CD4-positive, alpha-beta T cell treated with Interleukin-15 for 4 hours (primary cell): ENCODE results near the gene UBLCP1.

Experiments
- DNase-seq: peaks from one replicate; pipeline ENCODE4 v3.0.0-alpha.2; 2020; ENCODE audit warnings: low spot score

The UBLCP1 gene

DNA sequence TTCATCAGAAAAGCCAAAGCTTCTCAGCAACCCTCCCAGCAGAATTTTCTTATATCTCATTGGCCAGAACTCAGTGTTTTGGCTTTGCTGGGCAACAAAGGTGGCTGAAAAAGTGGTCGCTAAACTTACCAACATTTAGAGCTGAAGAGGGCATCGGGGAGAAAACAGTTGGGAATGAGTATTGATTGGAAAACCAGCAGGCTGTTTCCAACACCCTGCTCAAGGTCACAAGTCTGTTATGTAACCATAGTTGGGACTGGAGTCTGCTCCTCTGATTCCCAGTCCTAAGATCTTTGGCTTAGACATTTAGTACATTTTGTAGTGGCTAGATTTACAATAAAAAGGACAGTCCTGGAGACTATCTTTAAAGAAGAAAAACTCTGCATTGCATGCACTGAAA is 50.1 kb downstream of the UBLCP1 start:
- no peak for DNase-seq

DNA sequence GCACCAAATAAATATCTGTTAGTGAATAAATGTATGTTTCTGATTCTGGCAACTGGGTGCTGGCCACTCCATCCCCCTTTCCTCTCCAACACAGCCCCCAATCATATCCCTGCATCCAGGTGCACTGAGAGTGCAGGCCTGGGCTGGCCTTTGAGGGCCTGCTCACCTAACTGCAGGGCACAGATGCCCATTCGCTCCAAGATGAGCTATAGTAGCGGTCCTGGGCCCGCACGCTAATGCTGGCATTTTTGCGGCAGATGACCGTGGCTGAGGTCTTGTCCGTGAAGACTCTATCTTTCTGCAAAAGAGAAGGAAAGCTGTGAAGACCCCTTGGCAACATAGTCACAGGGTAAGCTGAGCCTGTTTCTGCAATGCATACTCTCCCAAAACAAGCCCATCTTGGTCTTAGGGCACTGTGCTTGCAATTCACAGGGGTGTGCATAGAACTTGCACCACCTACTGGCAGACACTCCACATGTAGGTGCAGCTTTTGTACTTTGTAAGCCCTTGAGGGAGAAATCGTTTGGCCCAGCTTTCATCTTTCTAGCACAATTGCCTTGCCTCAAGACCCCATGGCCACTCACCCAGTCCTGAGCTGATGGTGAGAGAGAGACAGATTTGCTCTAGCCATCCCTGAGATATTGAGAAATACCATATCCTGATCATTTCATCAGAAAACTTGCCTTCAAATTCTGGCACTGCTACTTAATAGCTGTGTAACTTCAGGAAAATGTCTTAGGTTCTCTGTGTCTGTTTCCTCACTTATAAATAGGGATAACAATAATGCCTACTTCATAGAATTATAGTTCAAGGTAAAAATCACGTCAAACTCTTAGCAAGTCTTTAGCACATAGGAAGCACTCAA is 53.7 kb downstream of the UBLCP1 start:
- DNase-seq, result peak; percentile 43

- no peak for DNase-seq
Measured at GRCh38 chr5:159317849-159318248, 54.8 kb downstream of the UBLCP1 start.

DNA sequence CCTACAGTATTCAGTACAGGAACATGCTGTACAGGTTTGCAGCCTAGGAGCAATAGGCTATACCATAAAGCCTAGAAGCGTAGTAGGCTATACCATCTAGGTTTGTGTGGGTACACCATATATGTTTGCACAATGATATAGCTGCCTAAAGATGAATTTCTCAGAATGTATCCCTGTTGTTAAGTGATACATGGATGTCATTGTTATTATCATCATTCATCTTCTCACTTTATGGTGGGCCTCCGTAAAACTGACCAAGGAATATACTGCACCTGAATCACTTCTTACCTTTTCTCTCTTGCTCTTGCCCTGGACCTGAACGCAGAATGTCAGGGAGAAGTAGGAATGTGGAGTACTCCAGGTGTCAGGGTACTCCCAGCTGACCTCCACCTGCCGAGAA is 55.4 kb downstream of the UBLCP1 start:
- no peak for DNase-seq

- no peak for DNase-seq
Measured at GRCh38 chr5:159319363-159319762, 56.3 kb downstream of the UBLCP1 start.

GRCh38 chr5:159319832-159320231 is 56.7 kb downstream of the UBLCP1 start:
- no peak for DNase-seq

DNA sequence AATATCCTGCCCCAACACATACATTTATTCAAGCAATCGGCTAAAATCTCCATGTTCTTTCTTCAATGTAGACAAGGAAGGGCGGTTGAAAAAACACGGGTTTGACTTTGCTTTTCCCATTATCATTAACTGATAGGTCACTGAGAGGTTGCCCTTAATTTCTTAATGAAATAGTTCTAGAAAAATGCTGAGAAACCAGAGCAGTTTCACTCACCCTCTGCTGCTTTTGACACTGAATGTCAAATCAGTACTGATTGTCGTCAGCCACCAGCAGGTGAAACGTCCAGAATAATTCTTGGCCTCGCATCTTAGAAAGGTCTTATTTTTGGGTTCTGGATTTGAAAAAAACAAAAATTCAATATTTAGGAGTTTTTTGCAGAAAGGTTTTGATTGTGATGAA is 59.1 kb downstream of the UBLCP1 start:
- no peak for DNase-seq

DNA sequence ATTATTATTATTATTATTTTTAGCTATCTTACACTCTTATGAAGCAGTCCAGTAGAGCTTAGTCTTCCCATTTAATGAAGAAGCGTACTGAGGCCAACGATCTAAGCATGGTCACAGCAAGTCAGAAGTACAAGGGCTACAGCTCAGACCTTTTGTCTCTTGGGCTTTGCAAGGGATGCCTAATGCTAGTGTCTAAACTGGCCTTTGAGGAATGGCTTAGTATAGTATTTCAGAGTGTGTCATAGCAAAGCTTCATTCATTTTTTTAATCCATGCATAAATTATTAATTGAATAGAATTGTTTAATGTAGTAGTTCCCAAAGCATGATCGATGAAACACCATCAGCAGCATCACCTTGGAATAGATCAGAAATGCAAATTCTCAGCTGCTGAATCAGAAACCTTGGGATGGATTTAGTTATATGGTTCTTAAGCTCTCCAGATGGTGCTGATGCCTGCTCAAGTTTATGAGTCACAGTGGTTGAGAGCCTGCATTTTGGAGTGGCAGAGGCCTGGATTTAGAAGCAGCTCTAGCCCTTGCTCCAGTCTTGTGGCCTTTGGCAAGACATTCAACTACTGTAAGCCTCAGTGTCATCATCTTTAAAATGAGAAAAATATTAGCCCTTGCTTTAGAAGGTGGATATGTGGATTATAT is 61.1 kb downstream of the UBLCP1 start:
- no peak for DNase-seq

DNA sequence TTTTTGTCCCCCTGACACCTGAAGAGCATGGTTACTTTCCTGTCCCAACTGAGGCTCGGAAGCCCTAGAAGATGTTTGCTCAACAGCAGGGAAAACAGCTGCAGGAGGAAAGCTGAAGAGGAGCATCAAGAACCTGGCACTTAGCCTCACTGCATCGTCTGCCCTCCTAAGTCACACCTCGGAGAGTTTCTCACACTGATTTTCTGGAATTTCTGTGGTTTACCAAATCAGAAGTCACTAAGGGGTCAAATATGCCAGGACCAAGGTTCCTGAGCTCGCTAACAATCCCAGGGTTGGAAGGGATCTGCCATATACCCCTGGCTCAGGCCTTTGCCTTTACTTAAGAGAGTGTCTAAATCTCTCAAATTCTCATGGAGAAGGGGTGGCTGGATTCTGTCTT is 61.9 kb downstream of the UBLCP1 start:
- DNase-seq, result no peak

- DNase-seq, result no peak
Measured at GRCh38 chr5:159330131-159330800, 67.2 kb downstream of the UBLCP1 start, which contains the start of gene IL12B. TSS of gene IL12B (minus strand) at chr5:159330487. CDS start at chr5:159326782, 3,705 bp downstream.

GRCh38 chr5:159331093-159331973 is 68.2 kb downstream of the UBLCP1 start:
- DNase-seq, result peak; percentile 79

GRCh38 chr5:159332800-159333544 is 69.9 kb downstream of the UBLCP1 start:
- no peak for DNase-seq

GRCh38 chr5:159333545-159333925 is 70.4 kb downstream of the UBLCP1 start:
- no peak for DNase-seq
